Astrocyte (in vitro differentiated cells and primary cell): Measurements from ENCODE around the gene TMC4.

Experiments
- CTCF ChIP-seq: IDR thresholded peaks from 2 replicates; pipeline ENCODE4 v1.5.1; 2011; ENCODE audit warnings: low read depth, mild to moderate bottlenecking, inconsistent platforms, low read length, moderate library complexity; ENCODE audit not compliant: insufficient read depth
- EZH2 ChIP-seq: IDR thresholded peaks from 2 replicates; pipeline ENCODE4 v1.6.1; 2012; ENCODE audit warnings: mild to moderate bottlenecking, low read length, inconsistent platforms; ENCODE audit not compliant: insufficient read depth

- TF ChIP-seq CTCF (no peak), EZH2 (no peak)
These were observed 8.4 kb downstream of the TMC4 start for GRCh38 chr19:54164369-54165068.
